Esophagus muscularis mucosa (tissue), 4 donors: ENCODE data around the gene POU3F3.

Source experiments
- CTCF ChIP-seq, 3 experiments: fragments of 200-600 bp in 2 of 3; fragments of 450-650 bp in 1 of 3; sonication (generic) in 2 of 3; IDR thresholded peaks; one replicate each; pipeline ENCODE4 v1.5.1; 2017 to 2019; ENCODE audit warnings: antibody characterized with exemption in 3 of 3, mild to moderate bottlenecking in 2 of 3, moderate library complexity in 1 of 3
- EP300 ChIP-seq: sonication (generic); formaldehyde crosslinking; IDR thresholded peaks from one replicate; pipeline ENCODE4 v1.6.1; 2017; ENCODE audit warnings: antibody characterized with exemption
- POLR2A ChIP-seq: fragments of 450-650 bp; IDR thresholded peaks from one replicate; pipeline ENCODE4 v1.6.1; 2017; ENCODE audit warnings: antibody characterized with exemption, moderate library complexity, mild to moderate bottlenecking, low read depth
- POLR2AphosphoS5 ChIP-seq, 2 donors: sonication (generic); formaldehyde crosslinking; IDR thresholded peaks; one replicate each; pipeline ENCODE4 v1.6.1; 2017; ENCODE audit warnings: antibody characterized with exemption in 2 of 2

- no peak for TF ChIP-seq CTCF (IDR thresholded peaks at IDR 0.05)
- TF ChIP-seq POLR2A = no peak
- no peak for TF ChIP-seq POLR2AphosphoS5 (IDR thresholded peaks at IDR 0.05)
- no peak for TF ChIP-seq EP300
Observed at GRCh38 chr2:104858006-104858978, 4.4 kb downstream of the POU3F3 start.
